NT2/D1 (cell line): ENCODE results near the gene HDDC2.

ENCODE experiments used
- DNase-seq: peaks from one replicate; pipeline ENCODE4 v3.0.0-alpha.2; 2011; ENCODE audit warnings: low read depth, low spot score
- H3K27me3 ChIP-seq: 2 replicates; pipeline ENCODE4 v1.6.0; 2011; ENCODE audit warnings: mild to moderate bottlenecking; ENCODE audit not compliant: insufficient read length, insufficient read depth
- H3K36me3 ChIP-seq: 2 replicates; pipeline ENCODE4 v1.6.1; 2011; ENCODE audit warnings: mild to moderate bottlenecking, low read length, mixed read lengths; ENCODE audit not compliant: insufficient read depth, insufficient read length
- H3K4me1 ChIP-seq: 2 replicates; pipeline ENCODE4 v1.5.1; 2011; ENCODE audit not compliant: insufficient read depth, insufficient read length
- H3K4me3 ChIP-seq: 2 replicates; pipeline ENCODE4 v1.5.1; 2011; ENCODE audit warnings: low read depth; ENCODE audit not compliant: insufficient read length
- H3K9ac ChIP-seq: 2 replicates; pipeline ENCODE4 v1.6.0; 2011; ENCODE audit warnings: low read depth; ENCODE audit not compliant: insufficient read length
- H3K9me3 ChIP-seq: 2 replicates; pipeline ENCODE4 v1.5.1; 2011; ENCODE audit warnings: mild to moderate bottlenecking, low read length; ENCODE audit not compliant: insufficient read depth
- SUZ12 ChIP-seq: IDR thresholded peaks from 2 replicates; pipeline ENCODE4 v1.6.1; 2011; ENCODE audit not compliant: insufficient read length, insufficient read depth; ENCODE audit errors: extremely low read depth
- YY1 ChIP-seq: IDR thresholded peaks from 2 replicates; pipeline ENCODE4 v1.6.1; 2011; ENCODE audit not compliant: insufficient read length, insufficient read depth
- ZNF274 ChIP-seq: IDR thresholded peaks from 2 replicates; pipeline ENCODE4 v1.6.1; 2011; ENCODE audit warnings: mild to moderate bottlenecking, low read depth, low read length

The HDDC2 gene

GRCh38 chr6:125231574-125232343, 70.0 kb downstream of the HDDC2 start:
- Histone ChIP-seq H3K4me3 (no peak overlapping the region), H3K27me3 (no peaks in the 10 kb centered on the region), H3K4me1 (no peaks in the 10 kb centered on the region), H3K36me3 (no peaks in the 10 kb centered on the region), H3K9me3 (no peaks in the 10 kb centered on the region), H3K9ac (no peak overlapping the region)
- no peak for DNase-seq
- no peak for TF ChIP-seq SUZ12
- TF ChIP-seq ZNF274, result no peak
- TF ChIP-seq YY1, result no peak

GRCh38 chr6:125231133-125231532, 70.6 kb downstream of the HDDC2 start:
- Histone ChIP-seq H3K4me3 (no peak overlapping the region), H3K4me1 (no peaks in the 10 kb centered on the region), H3K36me3 (no peaks in the 10 kb centered on the region), H3K27me3 (no peaks in the 10 kb centered on the region), H3K9ac (no peak overlapping the region), H3K9me3 (no peaks in the 10 kb centered on the region)
- no peak for DNase-seq
- TF ChIP-seq YY1, result no peak
- no peak for TF ChIP-seq SUZ12
- no peak for TF ChIP-seq ZNF274

- no peaks in the 10 kb centered on the region for H3K9me3 ChIP-seq
- no peak for TF ChIP-seq YY1
- no peak for TF ChIP-seq SUZ12
- no peak for TF ChIP-seq ZNF274
- no peaks in the 10 kb centered on the region for H3K36me3 ChIP-seq
- no peak overlapping the region for H3K9ac ChIP-seq
- H3K27me3 ChIP-seq, result no peaks in the 10 kb centered on the region
- H3K4me1 ChIP-seq, result no peaks in the 10 kb centered on the region
- DNase-seq, result no peak
- no peak overlapping the region for H3K4me3 ChIP-seq
These were observed 71.1 kb downstream of the HDDC2 start for GRCh38 chr6:125230674-125231073.

- DNase-seq, result no peak
- Histone ChIP-seq H3K4me1 (no peaks in the 10 kb centered on the region), H3K9ac (no peak overlapping the region), H3K27me3 (no peaks in the 10 kb centered on the region), H3K4me3 (no peak overlapping the region), H3K9me3 (no peaks in the 10 kb centered on the region), H3K36me3 (no peaks in the 10 kb centered on the region)
- TF ChIP-seq ZNF274 (no peak), SUZ12 (no peak), YY1 (no peak)
These were observed 72.7 kb downstream of the HDDC2 start for GRCh38 chr6:125228981-125229479.

- no peak overlapping the region for H3K4me3 ChIP-seq
- H3K9ac ChIP-seq, result no peak overlapping the region
- H3K4me1 ChIP-seq, result no peaks in the 10 kb centered on the region
- H3K36me3 ChIP-seq, result no peaks in the 10 kb centered on the region
- no peak for DNase-seq
- H3K27me3 ChIP-seq, result no peaks in the 10 kb centered on the region
- H3K9me3 ChIP-seq, result no peaks in the 10 kb centered on the region
- TF ChIP-seq ZNF274 (no peak), SUZ12 (no peak), YY1 (no peak)
These were observed 74.5 kb downstream of the HDDC2 start for GRCh38 chr6:125227244-125227643.
